ENCODE results near the gene SYT11.
"Not testable (repeated sequence)": the region's sequence is repeated elsewhere in the genome, so short reads cannot be mapped to it uniquely, and the experiment has no call there.

The SYT11 gene

GRCh38 chr1:155859234-155859829 is at the start of gene SYT11:
Gene SYT11, plus strand, starts transcription at chr1:155859567. Its CDS starts 195 bp downstream, at chr1:155859762.
- ATAC-seq (peak; percentile 83), DNase-seq (peak; percentile 92 to 96)
- Mint-ChIP-seq H3K27me3 (no peaks in the 10 kb centered on the region), H3K4me3 (peak within 1 kb of the TSS; percentile 97 to 100), H3K9me3 (no peaks in the 10 kb centered on the region), H3K4me1 (peaks cover 60% of the 10 kb centered on the region), H3K27ac (peak within 1 kb of the TSS; percentile 96 to 99)

- H3K27ac Mint-ChIP-seq = no peak overlapping the region
- H3K4me3 Mint-ChIP-seq = no peak overlapping the region
- ATAC-seq = no peak
- no peak for DNase-seq
- no peaks in the 10 kb centered on the region for H3K27me3 Mint-ChIP-seq
- no peaks in the 10 kb centered on the region for H3K9me3 Mint-ChIP-seq
- no peaks in the 10 kb centered on the region for H3K4me1 Mint-ChIP-seq
Observed at GRCh38 chr1:155812878-155813277, 46.5 kb upstream of the SYT11 start.

GRCh38 chr1:155813672-155814071 is 45.7 kb upstream of the SYT11 start:
- ATAC-seq = no peak
- Mint-ChIP-seq H3K27ac (no peak overlapping the region), H3K9me3 (no peaks in the 10 kb centered on the region), H3K4me3 (no peak overlapping the region), H3K27me3 (no peaks in the 10 kb centered on the region), H3K4me1 (no peaks in the 10 kb centered on the region)
- no peak for DNase-seq

- no peak overlapping the region for H3K4me3 Mint-ChIP-seq
- no peaks in the 10 kb centered on the region for H3K4me1 Mint-ChIP-seq
- no peaks in the 10 kb centered on the region for H3K9me3 Mint-ChIP-seq
- no peak for ATAC-seq
- no peaks in the 10 kb centered on the region for H3K27me3 Mint-ChIP-seq
- DNase-seq = no peak
- no peak overlapping the region for H3K27ac Mint-ChIP-seq
Observed at GRCh38 chr1:155816351-155816750, 43.0 kb upstream of the SYT11 start.

GRCh38 chr1:155827450-155827849 is 31.9 kb upstream of the SYT11 start:
- H3K27me3 Mint-ChIP-seq = no peaks in the 10 kb centered on the region
- no peak overlapping the region for H3K4me3 Mint-ChIP-seq
- ATAC-seq (no peak), DNase-seq (no peak)
- H3K9me3 Mint-ChIP-seq = no peaks in the 10 kb centered on the region
- peak overlapping the region in 1 of 2 donors; percentile 67 for H3K27ac Mint-ChIP-seq
- H3K4me1 Mint-ChIP-seq = no peaks in the 10 kb centered on the region

GRCh38 chr1:155831279-155831976 is 27.9 kb upstream of the SYT11 start:
- DNase-seq (no peak), ATAC-seq (no peak)
- H3K4me3 Mint-ChIP-seq = no peak overlapping the region
- H3K27ac Mint-ChIP-seq = no peak overlapping the region
- peaks cover 8% of the 10 kb centered on the region for H3K4me1 Mint-ChIP-seq
- H3K27me3 Mint-ChIP-seq = no peaks in the 10 kb centered on the region
- H3K9me3 Mint-ChIP-seq = no peaks in the 10 kb centered on the region

- DNase-seq = no peak
- Mint-ChIP-seq H3K4me3 (no peak overlapping the region), H3K9me3 (no peaks in the 10 kb centered on the region), H3K27me3 (no peaks in the 10 kb centered on the region), H3K27ac (peak overlapping the region in 1 of 2 donors; percentile 90), H3K4me1 (peaks cover 22% of the 10 kb centered on the region)
- no peak for ATAC-seq
Observed at GRCh38 chr1:155833665-155834295, 25.6 kb upstream of the SYT11 start.

- Mint-ChIP-seq H3K4me1 (peaks cover 22% of the 10 kb centered on the region), H3K4me3 (no peak overlapping the region), H3K27me3 (no peaks in the 10 kb centered on the region), H3K9me3 (no peaks in the 10 kb centered on the region), H3K27ac (peak overlapping the region in 1 of 2 donors; percentile 90)
- ATAC-seq = no peak
- DNase-seq = no peak
Observed at GRCh38 chr1:155834296-155834926, 25.0 kb upstream of the SYT11 start.

GRCh38 chr1:155834927-155835399 is 24.4 kb upstream of the SYT11 start:
- H3K27ac Mint-ChIP-seq, H3K27me3 Mint-ChIP-seq, ATAC-seq, H3K9me3 Mint-ChIP-seq, H3K4me3 Mint-ChIP-seq, DNase-seq: not testable (repeated sequence)
- H3K4me1 Mint-ChIP-seq = peaks cover 22% of the 10 kb centered on the region

- Mint-ChIP-seq H3K27ac (no peak overlapping the region), H3K4me1 (peaks cover 22% of the 10 kb centered on the region), H3K9me3 (no peaks in the 10 kb centered on the region), H3K27me3 (no peaks in the 10 kb centered on the region), H3K4me3 (no peak overlapping the region)
- ATAC-seq (no peak), DNase-seq (no peak)
Observed at GRCh38 chr1:155835548-155835947, 23.8 kb upstream of the SYT11 start.

- Mint-ChIP-seq H3K27me3 (no peaks in the 10 kb centered on the region), H3K4me3 (no peak overlapping the region), H3K9me3 (no peaks in the 10 kb centered on the region), H3K4me1 (peaks cover 36% of the 10 kb centered on the region), H3K27ac (no peak overlapping the region)
- DNase-seq (no peak), ATAC-seq (no peak)
Observed at GRCh38 chr1:155840386-155840785, 19.0 kb upstream of the SYT11 start.

GRCh38 chr1:155844860-155845421 is 14.4 kb upstream of the SYT11 start:
- H3K9me3 Mint-ChIP-seq = no peaks in the 10 kb centered on the region
- no peak for DNase-seq
- no peak overlapping the region for H3K4me3 Mint-ChIP-seq
- H3K4me1 Mint-ChIP-seq = peaks cover 51% of the 10 kb centered on the region
- no peak for ATAC-seq
- H3K27ac Mint-ChIP-seq = no peak overlapping the region
- H3K27me3 Mint-ChIP-seq = no peaks in the 10 kb centered on the region

GRCh38 chr1:155847823-155848529 is 11.4 kb upstream of the SYT11 start:
- peak in 1 of 2 donors; percentile 7 for DNase-seq
- Mint-ChIP-seq H3K4me1 (peaks cover 79% of the 10 kb centered on the region), H3K27ac (peak overlapping the region in 1 of 2 donors; percentile 66), H3K27me3 (no peaks in the 10 kb centered on the region), H3K4me3 (peak overlapping the region; percentile 58), H3K9me3 (peaks cover 0 to 4% of the 10 kb centered on the region in 2 donors)
- peak; percentile 98 for ATAC-seq

- Mint-ChIP-seq H3K4me1 (peaks cover 70% of the 10 kb centered on the region), H3K9me3 (peaks cover 0 to 4% of the 10 kb centered on the region in 2 donors), H3K4me3 (peak overlapping the region; percentile 4 to 11)
Observed at GRCh38 chr1:155850345-155850744, 9.0 kb upstream of the SYT11 start.

More at GRCh38 chr1:155850345-155850744, 9.0 kb upstream of the SYT11 start:
- DNase-seq (no peak), ATAC-seq (no peak)
- Mint-ChIP-seq H3K27me3 (no peaks in the 10 kb centered on the region), H3K27ac (no peak overlapping the region)
